NT2/D1 (cell line): ENCODE results near the gene HS2ST1.

ENCODE experiments used
- DNase-seq: peaks from one replicate; pipeline ENCODE4 v3.0.0-alpha.2; 2011; ENCODE audit warnings: low read depth, low spot score
- H3K27me3 ChIP-seq: 2 replicates; pipeline ENCODE4 v1.6.0; 2011; ENCODE audit warnings: mild to moderate bottlenecking; ENCODE audit not compliant: insufficient read length, insufficient read depth
- H3K36me3 ChIP-seq: 2 replicates; pipeline ENCODE4 v1.6.1; 2011; ENCODE audit warnings: mild to moderate bottlenecking, low read length, mixed read lengths; ENCODE audit not compliant: insufficient read depth, insufficient read length
- H3K4me1 ChIP-seq: 2 replicates; pipeline ENCODE4 v1.5.1; 2011; ENCODE audit not compliant: insufficient read depth, insufficient read length
- H3K4me3 ChIP-seq: 2 replicates; pipeline ENCODE4 v1.5.1; 2011; ENCODE audit warnings: low read depth; ENCODE audit not compliant: insufficient read length
- H3K9ac ChIP-seq: 2 replicates; pipeline ENCODE4 v1.6.0; 2011; ENCODE audit warnings: low read depth; ENCODE audit not compliant: insufficient read length
- H3K9me3 ChIP-seq: 2 replicates; pipeline ENCODE4 v1.5.1; 2011; ENCODE audit warnings: mild to moderate bottlenecking, low read length; ENCODE audit not compliant: insufficient read depth
- SUZ12 ChIP-seq: IDR thresholded peaks from 2 replicates; pipeline ENCODE4 v1.6.1; 2011; ENCODE audit not compliant: insufficient read length, insufficient read depth; ENCODE audit errors: extremely low read depth
- YY1 ChIP-seq: IDR thresholded peaks from 2 replicates; pipeline ENCODE4 v1.6.1; 2011; ENCODE audit not compliant: insufficient read length, insufficient read depth
- ZNF274 ChIP-seq: IDR thresholded peaks from 2 replicates; pipeline ENCODE4 v1.6.1; 2011; ENCODE audit warnings: mild to moderate bottlenecking, low read depth, low read length

Gene HS2ST1

DNA sequence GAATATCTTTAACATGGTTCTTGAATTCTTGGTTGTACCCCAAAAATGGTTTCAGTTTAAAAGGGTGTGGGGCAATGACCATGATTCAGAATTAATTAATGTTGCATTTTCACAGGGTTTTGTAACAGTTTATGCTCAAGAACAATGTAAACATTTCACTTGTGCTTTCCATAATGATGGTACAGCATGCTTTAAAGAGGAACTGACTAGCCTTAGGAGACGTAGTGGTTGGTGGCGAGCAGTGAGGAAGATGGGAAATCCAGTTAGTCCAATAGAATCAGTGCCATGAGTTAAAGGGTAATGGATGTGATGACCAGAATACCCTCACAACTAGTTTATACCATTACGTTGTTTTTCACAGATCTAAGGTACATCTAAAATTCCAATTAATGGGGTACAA is 138.0 kb downstream of the HS2ST1 start:
- no peaks in the 10 kb centered on the region for H3K36me3 ChIP-seq
- H3K27me3 ChIP-seq: no peaks in the 10 kb centered on the region
- H3K4me3 ChIP-seq: no peak overlapping the region
- no peak for DNase-seq
- H3K4me1 ChIP-seq: no peaks in the 10 kb centered on the region
- TF ChIP-seq YY1 (no peak), SUZ12 (no peak), ZNF274 (no peak)
- H3K9me3 ChIP-seq: peaks cover 13% of the 10 kb centered on the region
- no peak overlapping the region for H3K9ac ChIP-seq

DNA sequence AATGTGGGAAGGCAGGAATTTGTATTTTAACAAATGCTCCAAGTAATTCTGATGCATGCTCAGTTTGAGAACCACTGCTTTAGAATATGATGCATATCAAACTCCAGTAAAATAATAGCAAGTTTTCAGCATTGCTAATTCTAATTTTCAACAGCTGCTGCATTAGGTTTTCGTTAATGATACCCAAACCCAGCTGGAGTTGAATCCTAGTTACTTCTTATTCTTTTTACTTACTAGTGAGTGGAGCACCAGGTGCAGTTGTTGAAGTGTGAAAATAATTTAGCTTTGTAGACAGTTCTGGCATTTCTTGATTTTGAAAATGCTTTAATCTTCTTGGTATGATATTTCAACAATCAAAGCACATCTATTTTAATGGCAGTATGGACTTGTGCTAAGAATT is 138.5 kb downstream of the HS2ST1 start:
- Histone ChIP-seq H3K4me3 (no peak overlapping the region), H3K36me3 (no peaks in the 10 kb centered on the region), H3K9me3 (peaks cover 7% of the 10 kb centered on the region; the same call in 1 of the 2 replicates), H3K4me1 (no peaks in the 10 kb centered on the region), H3K9ac (no peak overlapping the region), H3K27me3 (no peaks in the 10 kb centered on the region)
- no peak for TF ChIP-seq ZNF274
- TF ChIP-seq SUZ12: no peak
- TF ChIP-seq YY1: no peak
- DNase-seq: no peak

DNA sequence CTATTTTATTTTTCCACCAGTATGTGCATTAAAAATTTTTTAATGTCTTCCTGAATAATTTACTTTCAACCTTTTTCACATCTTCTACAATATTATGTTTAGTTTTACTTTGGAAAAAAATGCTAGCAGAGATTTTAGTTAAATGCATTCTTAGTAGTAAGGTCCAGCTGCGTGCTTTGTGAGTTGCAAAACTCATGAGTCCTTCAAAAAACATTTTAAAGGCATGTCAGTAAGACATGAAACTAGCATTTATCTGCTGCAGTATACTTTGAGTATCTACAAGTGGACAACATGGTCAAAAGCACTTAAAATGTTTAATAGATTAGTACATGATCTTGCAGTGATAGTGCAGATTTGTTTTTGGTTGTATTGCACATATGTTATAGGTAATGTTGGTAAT is 139.0 kb downstream of the HS2ST1 start:
- no peak for TF ChIP-seq SUZ12
- no peak for TF ChIP-seq YY1
- TF ChIP-seq ZNF274: no peak
- Histone ChIP-seq H3K9ac (no peak overlapping the region), H3K9me3 (peaks cover 2% of the 10 kb centered on the region; the same call in 1 of the 2 replicates), H3K27me3 (no peaks in the 10 kb centered on the region), H3K4me3 (no peak overlapping the region), H3K36me3 (no peaks in the 10 kb centered on the region), H3K4me1 (no peaks in the 10 kb centered on the region)
- DNase-seq: no peak

DNA sequence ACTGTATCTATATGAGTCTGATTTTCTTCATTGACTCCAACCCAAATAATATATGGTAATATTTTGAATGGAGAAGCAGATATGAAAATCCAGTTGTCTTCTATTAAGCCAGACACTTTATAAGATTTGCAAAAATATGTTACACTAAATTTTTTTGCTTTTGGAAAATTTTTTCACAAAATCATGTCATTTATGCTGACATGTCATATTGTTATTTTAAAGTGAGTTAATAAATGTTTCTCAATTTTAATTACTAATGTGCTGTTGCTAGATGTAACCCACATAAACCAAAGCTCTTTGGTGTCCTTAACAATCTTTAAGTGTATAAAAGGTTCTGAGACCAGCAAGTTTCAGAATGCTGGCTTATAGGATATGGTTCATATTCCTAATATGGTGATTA is 142.5 kb downstream of the HS2ST1 start:
- no peak overlapping the region for H3K4me3 ChIP-seq
- H3K9me3 ChIP-seq: no peaks in the 10 kb centered on the region
- no peak for DNase-seq
- no peak overlapping the region for H3K9ac ChIP-seq
- H3K4me1 ChIP-seq: no peaks in the 10 kb centered on the region
- no peaks in the 10 kb centered on the region for H3K27me3 ChIP-seq
- H3K36me3 ChIP-seq: no peaks in the 10 kb centered on the region
- no peak for TF ChIP-seq YY1

DNA sequence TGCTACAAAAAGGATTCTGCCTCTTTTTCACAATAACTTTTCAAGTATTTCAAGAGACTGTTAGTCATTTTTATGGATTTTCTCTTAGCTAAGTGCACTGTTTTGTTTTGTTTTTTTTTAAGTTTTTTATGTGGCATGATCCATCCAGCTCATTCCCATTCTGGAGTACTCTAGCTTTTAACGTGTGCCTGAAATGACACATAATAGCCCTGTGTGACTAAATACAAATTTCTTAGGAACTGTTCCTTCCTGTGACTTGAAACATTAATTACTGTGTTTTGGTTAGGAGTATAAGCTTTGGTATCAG is 143.9 kb downstream of the HS2ST1 start:
- Histone ChIP-seq H3K9me3 (0 out of 2 replicates have a peak, but pooled peaks cover 6% of the 10 kb centered on the region), H3K4me1 (no peaks in the 10 kb centered on the region), H3K36me3 (no peaks in the 10 kb centered on the region), H3K9ac (no peak overlapping the region), H3K27me3 (no peaks in the 10 kb centered on the region), H3K4me3 (no peak overlapping the region)
- TF ChIP-seq YY1: no peak
- TF ChIP-seq ZNF274: no peak
- no peak for DNase-seq

DNA sequence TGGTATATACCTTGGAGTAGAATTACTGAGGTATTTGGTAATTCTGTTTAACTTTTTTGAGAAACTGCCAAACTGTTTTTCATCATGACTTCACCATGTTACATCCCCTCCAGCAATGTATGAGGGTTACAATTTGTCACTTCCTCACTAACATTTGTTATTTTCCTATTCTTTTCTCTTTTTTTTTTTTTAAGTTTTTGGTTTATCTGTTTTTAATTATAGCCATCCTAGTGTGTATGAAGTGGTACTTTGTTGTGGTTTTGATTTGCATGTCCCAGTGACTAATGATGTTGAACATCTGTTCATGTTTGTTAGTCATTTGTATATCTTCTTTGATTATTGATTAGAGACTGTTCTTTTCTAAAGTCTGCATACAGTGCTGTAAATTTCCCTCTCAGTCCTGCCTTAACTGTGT is 147.3 kb downstream of the HS2ST1 start:
- H3K9me3 ChIP-seq: 0 out of 2 replicates have a peak, but pooled peaks cover 6% of the 10 kb centered on the region
- no peak overlapping the region for H3K9ac ChIP-seq
- H3K4me1 ChIP-seq: no peaks in the 10 kb centered on the region
- no peak for DNase-seq
- no peak overlapping the region for H3K4me3 ChIP-seq
- no peaks in the 10 kb centered on the region for H3K36me3 ChIP-seq
- no peaks in the 10 kb centered on the region for H3K27me3 ChIP-seq
- TF ChIP-seq YY1 (no peak), SUZ12 (no peak), ZNF274 (no peak)

DNA sequence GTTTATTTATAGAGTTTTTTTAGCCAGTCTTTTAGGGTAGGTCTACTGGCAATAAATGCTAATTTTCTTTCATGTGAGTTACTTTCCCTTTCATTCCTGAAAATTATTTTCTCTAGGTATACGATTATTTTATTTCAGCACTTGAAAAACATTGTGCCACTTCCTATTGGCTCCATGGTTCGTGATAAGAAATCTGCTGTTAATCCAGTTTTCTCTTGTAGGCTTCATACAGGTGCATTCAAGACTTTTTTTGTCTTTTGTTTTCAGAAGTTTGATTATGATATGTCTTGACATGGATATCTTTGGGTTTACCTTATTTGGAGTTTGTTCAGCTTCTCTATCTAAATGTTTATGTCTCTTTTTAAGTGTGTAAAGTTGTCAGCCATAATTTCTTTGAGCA is 148.3 kb downstream of the HS2ST1 start:
- Histone ChIP-seq H3K4me1 (no peaks in the 10 kb centered on the region), H3K4me3 (no peak overlapping the region), H3K9ac (no peak overlapping the region), H3K36me3 (no peaks in the 10 kb centered on the region), H3K9me3 (0 out of 2 replicates have a peak, but pooled peaks cover 6% of the 10 kb centered on the region), H3K27me3 (no peaks in the 10 kb centered on the region)
- TF ChIP-seq SUZ12 (no peak), YY1 (no peak), ZNF274 (no peak)
- DNase-seq: no peak

DNA sequence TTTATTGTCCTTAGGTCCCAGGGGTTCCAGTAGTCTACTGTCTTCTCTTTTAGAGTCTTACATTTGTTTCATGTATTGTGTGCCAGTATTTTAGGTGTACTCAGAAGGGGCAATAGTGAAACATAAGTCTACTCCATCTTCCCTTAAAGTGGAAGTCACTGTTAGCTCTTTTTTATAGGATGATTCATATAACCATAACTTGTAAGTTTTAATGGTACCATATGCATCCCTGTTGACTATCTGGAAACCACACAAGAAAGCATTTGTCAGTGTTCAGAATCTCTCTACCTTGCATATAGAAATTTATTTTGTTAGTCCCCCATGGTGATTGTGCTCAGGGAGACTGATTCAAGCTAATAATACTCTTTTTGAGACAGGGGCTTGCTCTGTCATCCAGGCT is 149.9 kb downstream of the HS2ST1 start:
- TF ChIP-seq YY1: no peak
- no peak for TF ChIP-seq SUZ12
- no peak for TF ChIP-seq ZNF274
- Histone ChIP-seq H3K4me3 (no peak overlapping the region), H3K9ac (no peak overlapping the region), H3K27me3 (no peaks in the 10 kb centered on the region), H3K9me3 (0 out of 2 replicates have a peak, but pooled peaks cover 6% of the 10 kb centered on the region), H3K4me1 (no peaks in the 10 kb centered on the region), H3K36me3 (no peaks in the 10 kb centered on the region)
- no peak for DNase-seq
